HG03108 (cell line): ENCODE measurements around the gene SPON1.
"Not testable (repeated sequence)": the region's sequence is repeated elsewhere in the genome, so short reads cannot be mapped to it uniquely, and the experiment has no call there.

Experiments
- ATAC-seq: cut with Tn5 transposase; IDR thresholded peaks from one replicate; pipeline ENCODE4 v1.9.1; 2021; ENCODE audit warnings: moderate library complexity; ENCODE audit not compliant: unreplicated experiment

The SPON1 gene

GRCh38 chr11:13974631-13975030, 12.1 kb downstream of the SPON1 start:
- no peak for ATAC-seq

GRCh38 chr11:13983081-13983751, 20.7 kb downstream of the SPON1 start:
- no peak for ATAC-seq

- no peak for ATAC-seq
Observed at GRCh38 chr11:13984616-13985450, 22.3 kb downstream of the SPON1 start.

- ATAC-seq: not testable (repeated sequence)
Observed at GRCh38 chr11:13986695-13987094, 24.2 kb downstream of the SPON1 start.

GRCh38 chr11:13992158-13992856, 29.8 kb downstream of the SPON1 start:
- not testable (repeated sequence) for ATAC-seq

- no peak for ATAC-seq
Observed at GRCh38 chr11:13993096-13993765, 30.7 kb downstream of the SPON1 start.

- ATAC-seq: no peak
Observed at GRCh38 chr11:13997881-13998280, 35.4 kb downstream of the SPON1 start.

GRCh38 chr11:13999704-14000103, 37.2 kb downstream of the SPON1 start:
- ATAC-seq: no peak

GRCh38 chr11:14001597-14001996, 39.1 kb downstream of the SPON1 start:
- ATAC-seq: no peak

GRCh38 chr11:14007566-14007965, 45.0 kb downstream of the SPON1 start:
- no peak for ATAC-seq

GRCh38 chr11:14010665-14011064, 48.1 kb downstream of the SPON1 start:
- ATAC-seq: no peak

- no peak for ATAC-seq
Observed at GRCh38 chr11:14012846-14013245, 50.3 kb downstream of the SPON1 start.

GRCh38 chr11:14015711-14016110, 53.2 kb downstream of the SPON1 start:
- no peak for ATAC-seq

GRCh38 chr11:14018441-14018840, 55.9 kb downstream of the SPON1 start:
- no peak for ATAC-seq

GRCh38 chr11:14021738-14022137, 59.2 kb downstream of the SPON1 start:
- no peak for ATAC-seq

GRCh38 chr11:14022251-14022650, 59.7 kb downstream of the SPON1 start:
- ATAC-seq: no peak

GRCh38 chr11:14022821-14023220, 60.3 kb downstream of the SPON1 start:
- ATAC-seq: no peak

- ATAC-seq: no peak
Observed at GRCh38 chr11:14026961-14027360, 64.4 kb downstream of the SPON1 start.

- ATAC-seq: no peak
Observed at GRCh38 chr11:14027525-14027924, 65.0 kb downstream of the SPON1 start.

GRCh38 chr11:14029440-14029839, 66.9 kb downstream of the SPON1 start:
- ATAC-seq: no peak
